HepG2 (cell line): Measurements from ENCODE around the gene DTNA. TPM values are rescaled to one million over a fixed set of nuclear protein-coding genes. Genes with fewer than 3 reads are reported as not detected.

Experiments
- EHMT2 ChIP-seq: fragments of 200-600 bp; sonication (generic); IDR thresholded peaks from 2 replicates; pipeline ENCODE4 v1.7.0; 2017; ENCODE audit warnings: antibody characterized with exemption, low read depth, low read length, borderline replicate concordance
- HNF1B ChIP-seq: sonication (generic); formaldehyde crosslinking; IDR thresholded peaks from 2 replicates; pipeline ENCODE4 v1.5.1; 2020; ENCODE audit warnings: mild to moderate bottlenecking, moderate library complexity, missing genetic modification reagents
- LCORL ChIP-seq, 2 experiments: fragments of 450-650 bp in 1 of 2; sonication (generic) in 1 of 2; formaldehyde crosslinking in 1 of 2; IDR thresholded peaks; 2 replicates each; pipeline versions ENCODE4 v1.5.0 to v1.6.1; 2017 to 2020; ENCODE audit warnings: antibody characterized with exemption in 1 of 2, missing genetic modification reagents in 1 of 2
- NBN ChIP-seq: fragments of 450-650 bp; conservative IDR thresholded peaks from 2 replicates; pipeline ENCODE4 v1.6.1; 2017
- PHF20 ChIP-seq: sonication (generic); formaldehyde crosslinking; IDR thresholded peaks from 2 replicates; pipeline ENCODE4 v1.5.0; 2020; ENCODE audit warnings: mild to moderate bottlenecking, missing genetic modification reagents
- PRDM4 ChIP-seq: sonication (generic); formaldehyde crosslinking; IDR thresholded peaks from 2 replicates; pipeline ENCODE4 v1.9.0; 2021; ENCODE audit warnings: missing genetic modification reagents, borderline replicate concordance
- TAF15 ChIP-seq: fragments of 200-400 bp; formaldehyde crosslinking; IDR thresholded peaks from one replicate; pipeline ENCODE4 v1.6.1; 2018; ENCODE audit warnings: mild to moderate bottlenecking, low read depth, low read length; ENCODE audit not compliant: poor library complexity, severe bottlenecking
- TFDP2 ChIP-seq: sonication (generic); formaldehyde crosslinking; IDR thresholded peaks from 2 replicates; pipeline ENCODE4 v1.4.0; 2020; ENCODE audit warnings: missing genetic modification reagents
- ZNF552 ChIP-seq: sonication (generic); formaldehyde crosslinking; IDR thresholded peaks from 2 replicates; pipeline ENCODE4 v1.9.0; 2022; ENCODE audit warnings: missing genetic modification reagents, mild to moderate bottlenecking, borderline replicate concordance
- ZNF724P ChIP-seq: sonication (generic); formaldehyde crosslinking; IDR thresholded peaks from 2 replicates; pipeline ENCODE4 v1.8.0; 2022; ENCODE audit warnings: missing genetic modification reagents, borderline replicate concordance
- polyA plus RNA-seq, 8 experiments: library from polyadenylated mRNA; depleted of rRNA in 3 of 8; stranded (reverse) in 7 of 8; unstranded in 1 of 8; fragments of >200 nt; fragmentation: Illumina TruSeq in 4 of 8; extraction: Trizol in 4 of 8; gene quantifications; 2 replicates each; pipeline versions ENCODE4 v1.2.1 to v1.2.3, GENCODE V29; 2011 to 2016; ENCODE audit warnings: low read depth in 4 of 8, missing spikeins in 1 of 8, mixed read lengths in 1 of 8; ENCODE audit not compliant: insufficient read depth in 1 of 8
- total RNA-seq, 5 experiments: library from RNA; depleted of rRNA; stranded (reverse); fragments of >200 nt; fragmentation: Illumina TruSeq; extraction: Trizol; gene quantifications; 2 replicates each; pipeline ENCODE4 v1.2.3, GENCODE V29; 2016; ENCODE audit warnings: low read depth in 1 of 5

The DTNA gene
- total and polyA plus RNA-seq, 2 of the 13 experiments (the other 11 are each of a cell fraction or from before 2014, with no cell fraction given) = 8.5 to 29.0 TPM

- TF ChIP-seq TFDP2 (CRISPR knock-in tag) (no peak), PHF20 (CRISPR knock-in tag) (no peak), LCORL (IDR thresholded peaks at IDR 0.05) (no peak), LCORL (CRISPR knock-in tag; IDR thresholded peaks at IDR 0.05) (no peak), TAF15 (no peak), EHMT2 (no peak), ZNF724P (CRISPR knock-in tag) (no peak), NBN (no peak), PRDM4 (CRISPR knock-in tag) (no peak), HNF1B (CRISPR knock-in tag) (no peak), ZNF552 (CRISPR knock-in tag) (no peak)
Measured at GRCh38 chr18:34740101-34740500, 30.0 kb downstream of the DTNA start (continued).
